Activated CD4-positive, alpha-beta memory T cell treated with anti-CD3 and anti-CD28 coated beads, Interleukin-2, amount 10 ng/mL, durations not matched to agents 7 days and 5 days (primary cell): ENCODE measurements around the gene FER. TPM values are rescaled to one million over a fixed set of nuclear protein-coding genes. Genes with fewer than 3 reads are reported as not detected.
A peak's percentile ranks its signal among the peaks of the same experiment; 100 is the strongest.

Source experiments
- CTCF ChIA-PET: fragments of 350-600 bp; sonication (Branson Sonifier 250); formaldehyde crosslinking; loops from one replicate; lab custom pipeline; 2021; ENCODE audit warnings: antibody characterized with exemption, inconsistent platforms; lab: Charles Lee
- POLR2A ChIA-PET: fragments of 350-600 bp; sonication (Branson Sonifier 250); formaldehyde crosslinking; loops from one replicate; lab custom pipeline; 2021; ENCODE audit warnings: antibody characterized with exemption; lab: Charles Lee
- DNase-seq: peaks from one replicate; pipeline ENCODE4 v3.0.0-alpha.2; 2020
- H3K27ac Mint-ChIP-seq: one replicate; pipeline ENCODE4 v1.8.0; 2021; ENCODE audit warnings: mild to moderate bottlenecking, mixed read lengths
- H3K27me3 Mint-ChIP-seq: one replicate; pipeline ENCODE4 v1.8.0; 2021; ENCODE audit warnings: mixed read lengths
- H3K36me3 Mint-ChIP-seq: one replicate; pipeline ENCODE4 v1.8.0; 2021; ENCODE audit warnings: low read depth, mixed read lengths
- H3K4me1 Mint-ChIP-seq: one replicate; pipeline ENCODE4 v1.8.0; 2021; ENCODE audit warnings: mixed read lengths
- H3K4me3 Mint-ChIP-seq: one replicate; pipeline ENCODE4 v1.8.0; 2021; ENCODE audit warnings: mild to moderate bottlenecking, mixed read lengths
- H3K9me3 Mint-ChIP-seq: one replicate; pipeline ENCODE4 v1.8.0; 2021; ENCODE audit warnings: mixed read lengths
- total RNA-seq, 2 experiments: library from RNA; stranded (reverse); gene quantifications; one replicate each; pipeline ENCODE4 v1.2.3, GENCODE V29; 2021

FER gene
- total RNA-seq, 2 experiments from 2014 or later, result 6.0 to 7.8 TPM

DNA sequence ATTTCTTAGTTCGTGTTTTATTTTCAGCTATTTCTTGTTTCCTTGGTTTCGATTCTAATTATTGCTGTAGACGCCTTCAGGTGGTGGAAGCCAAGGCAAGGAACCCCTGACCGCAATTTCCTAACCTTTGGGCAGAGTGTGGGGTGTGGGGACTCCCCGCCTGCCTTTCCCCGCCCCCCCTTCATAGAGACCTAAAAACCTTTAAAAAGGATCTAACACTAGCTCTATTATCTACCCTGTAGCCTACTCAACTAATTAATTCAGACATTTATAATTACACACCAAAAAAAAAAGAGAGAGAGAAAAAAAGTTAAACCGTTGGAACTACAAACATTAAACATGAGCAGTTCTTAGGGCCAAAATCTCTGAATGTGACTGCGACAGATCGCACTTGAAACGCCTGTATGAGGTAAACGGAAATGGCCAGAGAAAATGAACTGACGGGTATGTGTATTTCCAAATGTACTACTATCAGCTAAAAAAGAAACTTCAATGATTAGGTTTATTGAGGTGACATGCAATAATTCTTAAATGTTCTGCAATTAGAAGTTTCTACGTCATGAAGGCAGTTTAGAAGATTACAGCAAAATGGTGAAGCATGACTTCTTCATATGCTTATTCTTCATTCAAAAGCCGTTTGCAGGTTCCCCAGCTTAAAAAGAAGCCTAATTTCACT is 19.0 kb upstream of the FER start:
- Mint-ChIP-seq H3K27me3 (peaks cover 49% of the 10 kb centered on the region), H3K4me1 (peaks cover 25% of the 10 kb centered on the region), H3K9me3 (no peaks in the 10 kb centered on the region), H3K36me3 (no peaks in the 10 kb centered on the region), H3K27ac (peak overlapping the region; percentile 3), H3K4me3 (peak overlapping the region; percentile 69)
- DNase-seq, result peak; percentile 49
- ChIA-PET CTCF (interaction anchor here (1.0 to 1.4 kb wide), 2 partner anchors 16 to 22 kb away, joined by 3 read pairs; no protein-coding TSS in a partner anchor), POLR2A (interaction anchor here (0.7 to 3.0 kb wide), 7 partner anchors 13 to 961 kb away, joined by 3 to 22 read pairs (median 3); partner anchors contain the start of genes FER, MAN2A1 and PJA2)

GRCh38 chr5:108729242-108729615 is 18.5 kb upstream of the FER start:
- Mint-ChIP-seq H3K9me3 (no peaks in the 10 kb centered on the region), H3K4me3 (no peak overlapping the region), H3K36me3 (no peaks in the 10 kb centered on the region), H3K27me3 (peaks cover 51% of the 10 kb centered on the region), H3K4me1 (peaks cover 25% of the 10 kb centered on the region), H3K27ac (no peak overlapping the region)
- POLR2A ChIA-PET, result interaction anchor here (0.7 to 3.0 kb wide), 4 partner anchors 20 to 960 kb away, joined by 3 to 22 read pairs (median 9); partner anchors contain the start of genes FBXL17, FER, MAN2A1 and PJA2
- no peak for DNase-seq
- CTCF ChIA-PET, result interaction anchor here (1.0 kb wide), 1 partner anchor 21 kb away, joined by 3 read pairs; no protein-coding TSS in a partner anchor

GRCh38 chr5:108730617-108731340 is 16.9 kb upstream of the FER start:
- H3K27ac Mint-ChIP-seq, result no peak overlapping the region
- H3K27me3 Mint-ChIP-seq, result peaks cover 48% of the 10 kb centered on the region
- no peaks in the 10 kb centered on the region for H3K36me3 Mint-ChIP-seq
- no peak overlapping the region for H3K4me3 Mint-ChIP-seq
- DNase-seq, result no peak
- ChIA-PET POLR2A (interaction anchor here (1.2 kb wide), 1 partner anchor 17 kb away, joined by 3 read pairs; no protein-coding TSS in a partner anchor), CTCF (no interaction called here)
- no peaks in the 10 kb centered on the region for H3K9me3 Mint-ChIP-seq
- peaks cover 25% of the 10 kb centered on the region for H3K4me1 Mint-ChIP-seq

- Mint-ChIP-seq H3K4me1 (no peaks in the 10 kb centered on the region), H3K9me3 (no peaks in the 10 kb centered on the region), H3K4me3 (no peak overlapping the region), H3K27me3 (peaks cover 29% of the 10 kb centered on the region), H3K27ac (no peak overlapping the region), H3K36me3 (no peaks in the 10 kb centered on the region)
- CTCF ChIA-PET, result no interaction called here
- no peak for DNase-seq
- POLR2A ChIA-PET, result no interaction called here
These were observed 11.9 kb upstream of the FER start for GRCh38 chr5:108735790-108736189.

- H3K4me3 Mint-ChIP-seq, result no peak overlapping the region
- peaks cover 33% of the 10 kb centered on the region for H3K27me3 Mint-ChIP-seq
- H3K27ac Mint-ChIP-seq, result no peak overlapping the region
- no peaks in the 10 kb centered on the region for H3K4me1 Mint-ChIP-seq
- no peaks in the 10 kb centered on the region for H3K9me3 Mint-ChIP-seq
- POLR2A ChIA-PET, result no interaction called here
- DNase-seq, result no peak
- CTCF ChIA-PET, result no interaction called here
- no peaks in the 10 kb centered on the region for H3K36me3 Mint-ChIP-seq
These were observed 10.8 kb upstream of the FER start for GRCh38 chr5:108736855-108737254.

GRCh38 chr5:108739376-108739775 is 8.3 kb upstream of the FER start:
- no peak overlapping the region for H3K4me3 Mint-ChIP-seq

GRCh38 chr5:108739906-108740305 is 7.8 kb upstream of the FER start:
- no peak overlapping the region for H3K4me3 Mint-ChIP-seq
- no peaks in the 10 kb centered on the region for H3K36me3 Mint-ChIP-seq
- H3K27me3 Mint-ChIP-seq, result peaks cover 29% of the 10 kb centered on the region
- no peak overlapping the region for H3K27ac Mint-ChIP-seq
- H3K4me1 Mint-ChIP-seq, result no peaks in the 10 kb centered on the region
- DNase-seq, result no peak
- ChIA-PET CTCF (no interaction called here), POLR2A (no interaction called here)
- H3K9me3 Mint-ChIP-seq, result no peaks in the 10 kb centered on the region

More at GRCh38 chr5:108739376-108739775, 8.3 kb upstream of the FER start:
- H3K4me1 Mint-ChIP-seq, result no peaks in the 10 kb centered on the region
- H3K9me3 Mint-ChIP-seq, result no peaks in the 10 kb centered on the region
- no peak for DNase-seq
- H3K36me3 Mint-ChIP-seq, result no peaks in the 10 kb centered on the region
- POLR2A ChIA-PET, result no interaction called here
- no peak overlapping the region for H3K27ac Mint-ChIP-seq
- peaks cover 29% of the 10 kb centered on the region for H3K27me3 Mint-ChIP-seq
- CTCF ChIA-PET, result no interaction called here

GRCh38 chr5:108743319-108743718 is 4.4 kb upstream of the FER start:
- H3K27ac Mint-ChIP-seq, result no peak overlapping the region
- no peaks in the 10 kb centered on the region for H3K36me3 Mint-ChIP-seq
- H3K27me3 Mint-ChIP-seq, result peaks cover 22% of the 10 kb centered on the region
- ChIA-PET POLR2A (no interaction called here), CTCF (no interaction called here)
- no peak overlapping the region for H3K4me3 Mint-ChIP-seq
- no peaks in the 10 kb centered on the region for H3K9me3 Mint-ChIP-seq
- no peak for DNase-seq
- H3K4me1 Mint-ChIP-seq, result peaks cover 13% of the 10 kb centered on the region

DNA sequence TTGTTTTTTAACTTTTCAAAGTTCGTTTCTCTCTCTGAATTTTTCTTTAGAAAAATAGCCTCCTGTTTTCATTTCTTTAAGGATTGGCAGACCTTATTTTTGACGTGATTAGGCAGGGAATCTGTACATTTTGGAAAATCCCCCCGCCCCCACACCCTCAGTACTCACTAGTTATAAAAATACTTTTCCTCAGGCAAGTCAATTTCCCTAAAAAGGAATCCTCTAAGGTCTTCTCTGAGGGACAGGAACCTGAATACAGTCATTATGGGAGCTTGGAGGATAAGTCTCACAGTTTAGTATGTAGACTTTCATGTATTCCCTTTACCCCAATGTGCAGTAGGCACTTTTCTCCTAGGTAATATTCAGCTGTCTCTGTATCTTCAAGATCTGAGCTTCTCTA is 3.9 kb upstream of the FER start:
- H3K36me3 Mint-ChIP-seq, result no peaks in the 10 kb centered on the region
- CTCF ChIA-PET, result no interaction called here
- H3K4me1 Mint-ChIP-seq, result peaks cover 13% of the 10 kb centered on the region
- no peaks in the 10 kb centered on the region for H3K9me3 Mint-ChIP-seq
- no peak overlapping the region for H3K4me3 Mint-ChIP-seq
- POLR2A ChIA-PET, result no interaction called here
- H3K27ac Mint-ChIP-seq, result no peak overlapping the region
- H3K27me3 Mint-ChIP-seq, result peaks cover 18% of the 10 kb centered on the region
- no peak for DNase-seq

DNA sequence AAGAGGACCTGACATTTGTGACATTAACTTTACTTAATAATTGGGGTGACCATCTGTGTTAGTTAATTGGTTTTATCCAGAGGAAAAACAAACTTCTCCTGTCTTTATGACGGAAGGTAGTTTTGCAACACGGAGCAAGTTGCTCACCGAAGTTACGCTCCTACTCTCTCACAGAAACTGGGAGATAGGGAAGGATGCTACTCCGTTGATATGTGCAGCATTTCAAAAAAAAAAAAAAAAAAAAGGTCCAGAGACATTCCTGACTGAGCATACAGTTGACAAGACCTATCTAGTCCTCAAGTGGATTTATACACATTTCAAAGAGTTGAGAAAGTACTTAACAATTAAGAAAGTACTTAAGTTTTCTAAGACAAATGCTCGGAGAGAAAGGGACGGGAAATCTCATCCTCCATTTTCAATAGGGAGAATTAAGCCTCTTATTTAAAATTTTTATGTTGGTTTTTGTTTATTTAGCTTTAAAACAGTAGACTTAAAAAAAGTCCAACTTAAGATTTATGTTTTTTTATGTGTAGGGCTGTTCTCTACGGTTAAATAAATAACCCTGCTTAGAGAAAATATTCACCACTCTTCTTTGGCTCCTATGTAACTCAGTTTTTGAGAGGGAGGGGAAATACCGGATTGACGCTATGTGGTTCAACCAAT is 455 bp upstream of the FER start:
- Mint-ChIP-seq H3K9me3 (no peaks in the 10 kb centered on the region), H3K4me1 (peaks cover 17% of the 10 kb centered on the region), H3K27me3 (peaks cover 12% of the 10 kb centered on the region), H3K27ac (no peak overlapping the region), H3K4me3 (peak overlapping the region; percentile 85), H3K36me3 (no peaks in the 10 kb centered on the region)
- DNase-seq, result no peak
- CTCF ChIA-PET, result no interaction called here
- POLR2A ChIA-PET, result interaction anchor here (3.8 kb wide), 1 partner anchor 18 kb away, joined by 22 read pairs; no protein-coding TSS in a partner anchor

GRCh38 chr5:108748401-108749127 is 867 bp downstream of the FER start:
- CTCF ChIA-PET, result no interaction called here
- H3K27ac Mint-ChIP-seq, result peak overlapping the region; percentile 78
- H3K9me3 Mint-ChIP-seq, result no peaks in the 10 kb centered on the region
- peak overlapping the region; percentile 85 for H3K4me3 Mint-ChIP-seq
- H3K36me3 Mint-ChIP-seq, result no peaks in the 10 kb centered on the region
- peak; percentile 98 for DNase-seq
- H3K4me1 Mint-ChIP-seq, result peaks cover 17% of the 10 kb centered on the region
- H3K27me3 Mint-ChIP-seq, result peaks cover 10% of the 10 kb centered on the region
- POLR2A ChIA-PET, result interaction anchor here (0.7 to 3.8 kb wide), 5 partner anchors 14 to 366 kb away, joined by 3 to 22 read pairs (median 3); partner anchors contain the start of gene FBXL17

GRCh38 chr5:108749128-108749861 is 1.6 kb downstream of the FER start:
- peak; percentile 19 for DNase-seq
- H3K36me3 Mint-ChIP-seq, result no peaks in the 10 kb centered on the region
- H3K9me3 Mint-ChIP-seq, result no peaks in the 10 kb centered on the region
- H3K4me3 Mint-ChIP-seq, result peak overlapping the region; percentile 85
- H3K27me3 Mint-ChIP-seq, result peaks cover 10% of the 10 kb centered on the region
- POLR2A ChIA-PET, result interaction anchor here (1.0 to 3.8 kb wide), 3 partner anchors 15 to 367 kb away, joined by 3 to 22 read pairs (median 4); partner anchors contain the start of gene FBXL17
- H3K4me1 Mint-ChIP-seq, result peaks cover 17% of the 10 kb centered on the region
- peak overlapping the region; percentile 25 for H3K27ac Mint-ChIP-seq
- CTCF ChIA-PET, result no interaction called here
